HEK293 (cell line): ENCODE results near the gene TWSG1.
"Not testable (repeated sequence)": the region's sequence is repeated elsewhere in the genome, so short reads cannot be mapped to it uniquely, and the experiment has no call there.

ENCODE experiments used
- CTCF ChIA-PET: fragments of 350-600 bp; formaldehyde crosslinking; extraction: SDS; loops from one replicate; lab custom pipeline; 2021; ENCODE audit warnings: antibody characterized with exemption; lab: Yijun Ruan, JAX
- POLR2A ChIA-PET: fragments of 300-600 bp; formaldehyde crosslinking; extraction: SDS; loops from one replicate; lab custom pipeline; 2020; ENCODE audit warnings: antibody characterized with exemption, inconsistent platforms; lab: Yijun Ruan, JAX
- H3K27ac ChIP-seq: fragments of 200-500 bp; sonication (Bioruptor generic); 2 replicates; pipeline ENCODE4 v1.5.1; 2014; ENCODE audit warnings: low read depth, low read length, control low read depth, inconsistent platforms; ENCODE audit errors: extremely low read depth
- H3K36me3 ChIP-seq, 2 experiments: fragments of 200-500 bp in 1 of 2; sonication (Bioruptor generic) in 1 of 2; 1 replicate in 1 of 2; 2 replicates in 1 of 2; pipeline ENCODE4 v1.5.1; 2014 to 2017; ENCODE audit warnings: inconsistent platforms in 2 of 2, low read length in 2 of 2; ENCODE audit not compliant: control insufficient read depth in 2 of 2, insufficient read depth in 1 of 2
- H3K4me1 ChIP-seq: fragments of 200-500 bp; sonication (Bioruptor generic); 2 replicates; pipeline ENCODE4 v1.5.1; 2014; ENCODE audit warnings: mild to moderate bottlenecking, low read length, inconsistent platforms; ENCODE audit not compliant: control insufficient read depth, insufficient read depth
- H3K4me3 ChIP-seq: 2 replicates; pipeline ENCODE4 v1.5.1; 2011; ENCODE audit warnings: low read depth, mild to moderate bottlenecking, control low read depth, low read length, moderate library complexity
- H3K9me3 ChIP-seq: fragments of 200-500 bp; sonication (Bioruptor generic); 2 replicates; pipeline ENCODE4 v1.5.1; 2014; ENCODE audit warnings: low read depth, low read length, inconsistent platforms; ENCODE audit not compliant: control insufficient read depth, insufficient read depth
- KLF8 ChIP-seq: fragments of 450-650 bp; formaldehyde crosslinking; IDR thresholded peaks from 2 replicates; pipeline ENCODE4 v1.5.1; 2016; ENCODE audit warnings: missing biosample characterization, missing genetic modification characterization
- MEIS1 ChIP-seq: sonication (generic); formaldehyde crosslinking; IDR thresholded peaks from 2 replicates; pipeline ENCODE4 v1.8.1; 2022; ENCODE audit warnings: missing genetic modification reagents, mild to moderate bottlenecking, borderline replicate concordance
- REPIN1 ChIP-seq: fragments of 450-650 bp; formaldehyde crosslinking; IDR thresholded peaks from 2 replicates; pipeline ENCODE4 v1.5.1; 2017; ENCODE audit warnings: missing biosample characterization, missing genetic modification characterization, low read depth
- SCRT2 ChIP-seq: fragments of 450-650 bp; formaldehyde crosslinking; IDR thresholded peaks from 2 replicates; pipeline ENCODE4 v1.5.1; 2016; ENCODE audit warnings: missing biosample characterization, missing genetic modification characterization
- YY1 ChIP-seq: fragments of 450-650 bp; formaldehyde crosslinking; IDR thresholded peaks from 2 replicates; pipeline ENCODE4 v1.5.1; 2018; ENCODE audit warnings: missing biosample characterization, missing genetic modification characterization
- ZBTB48 ChIP-seq: fragments of 450-650 bp; formaldehyde crosslinking; IDR thresholded peaks from 2 replicates; pipeline ENCODE4 v1.5.1; 2016; ENCODE audit warnings: missing biosample characterization, missing genetic modification characterization
- ZBTB8A ChIP-seq: fragments of 450-650 bp; formaldehyde crosslinking; IDR thresholded peaks from 2 replicates; pipeline ENCODE4 v1.5.1; 2016; ENCODE audit warnings: missing biosample characterization, missing genetic modification characterization
- ZFP3 ChIP-seq: fragments of 450-650 bp; formaldehyde crosslinking; IDR thresholded peaks from 2 replicates; pipeline ENCODE4 v1.5.1; 2016; ENCODE audit warnings: low read depth, missing biosample characterization, missing genetic modification characterization
- ZNF391 ChIP-seq: fragments of 450-650 bp; formaldehyde crosslinking; IDR thresholded peaks from 2 replicates; pipeline ENCODE4 v1.5.1; 2016; ENCODE audit warnings: low read depth, missing biosample characterization, missing genetic modification characterization, borderline replicate concordance
- ZNF473 ChIP-seq: fragments of 450-650 bp; formaldehyde crosslinking; IDR thresholded peaks from 2 replicates; pipeline ENCODE4 v1.5.1; 2017; ENCODE audit warnings: missing biosample characterization, missing genetic modification characterization
- ZNF549 ChIP-seq: fragments of 450-650 bp; IDR thresholded peaks from 2 replicates; pipeline ENCODE4 v1.5.1; 2018; ENCODE audit warnings: missing biosample characterization, missing genetic modification characterization, mild to moderate bottlenecking, inconsistent platforms, moderate library complexity
- ZNF629 ChIP-seq: fragments of 450-650 bp; formaldehyde crosslinking; IDR thresholded peaks from 2 replicates; pipeline ENCODE4 v1.5.1; 2017; ENCODE audit warnings: missing biosample characterization, missing genetic modification characterization
- ZNF658 ChIP-seq: fragments of 450-650 bp; formaldehyde crosslinking; IDR thresholded peaks from 2 replicates; pipeline ENCODE4; 2016; ENCODE audit warnings: missing biosample characterization, missing genetic modification characterization
- ZNF747 ChIP-seq: fragments of 450-650 bp; formaldehyde crosslinking; IDR thresholded peaks from 2 replicates; pipeline ENCODE4 v1.5.1; 2016; ENCODE audit warnings: missing biosample characterization, missing genetic modification characterization
- ZNF830 ChIP-seq: fragments of 450-650 bp; IDR thresholded peaks from 2 replicates; pipeline ENCODE4 v1.5.0; 2018; ENCODE audit warnings: missing biosample characterization, missing genetic modification characterization, low read depth, mild to moderate bottlenecking, moderate library complexity
- ZNF837 ChIP-seq: fragments of 450-650 bp; formaldehyde crosslinking; IDR thresholded peaks from 2 replicates; pipeline ENCODE4 v1.5.1; 2016; ENCODE audit warnings: missing biosample characterization, missing genetic modification characterization
- TF ChIP-seq, protein P1 (sequence below): fragments of 450-650 bp; formaldehyde crosslinking; IDR thresholded peaks from 2 replicates; pipeline ENCODE4 v1.5.1; 2016; ENCODE audit warnings: missing biosample characterization, missing genetic modification characterization, borderline replicate concordance
- TF ChIP-seq, protein P2 (sequence below): fragments of 450-650 bp; formaldehyde crosslinking; IDR thresholded peaks from 2 replicates; pipeline ENCODE4 v1.5.1; 2016; ENCODE audit warnings: missing biosample characterization, missing genetic modification characterization
- TF ChIP-seq, protein P3 (sequence below): fragments of 450-650 bp; formaldehyde crosslinking; optimal IDR thresholded peaks from 2 replicates; pipeline ENCODE3; 2016; ENCODE audit warnings: missing biosample characterization, mild to moderate bottlenecking, missing genetic modification characterization

Gene TWSG1

DNA sequence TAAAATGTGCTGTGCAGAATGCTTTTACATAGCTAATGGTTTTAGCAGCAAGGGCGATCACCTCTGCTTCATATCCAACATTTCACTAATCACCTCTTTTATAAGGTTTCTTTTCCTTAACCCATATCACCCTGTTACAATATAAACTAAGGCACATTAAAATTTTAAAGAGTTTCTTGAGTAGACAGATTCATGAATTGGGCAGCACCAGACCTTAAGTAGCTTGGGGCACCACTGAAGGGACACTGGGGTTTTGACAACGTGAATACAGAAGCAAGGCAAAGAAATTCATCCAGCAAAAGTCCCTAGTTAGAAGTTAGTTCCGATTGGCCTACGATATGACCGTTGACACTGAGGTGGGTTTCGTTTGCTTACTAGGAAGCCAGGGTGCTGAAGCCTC, 96.7 kb downstream of the TWSG1 start:
- TF ChIP-seq ZNF549 (tag by site-specific recombination) (peak; percentile 93), ZNF837 (tag by site-specific recombination) (no peak)
- no peak overlapping the region for H3K4me3 ChIP-seq
- CTCF ChIA-PET = interaction anchor here (0.5 kb wide), 1 partner anchor 352 kb away, joined by 4 read pairs; no protein-coding TSS in a partner anchor
- no peak overlapping the region for H3K27ac ChIP-seq
- H3K4me1 ChIP-seq = no peaks in the 10 kb centered on the region
- POLR2A ChIA-PET = no interaction called here
- no peaks in the 10 kb centered on the region for H3K9me3 ChIP-seq
- H3K36me3 ChIP-seq = no peaks in the 10 kb centered on the region

DNA sequence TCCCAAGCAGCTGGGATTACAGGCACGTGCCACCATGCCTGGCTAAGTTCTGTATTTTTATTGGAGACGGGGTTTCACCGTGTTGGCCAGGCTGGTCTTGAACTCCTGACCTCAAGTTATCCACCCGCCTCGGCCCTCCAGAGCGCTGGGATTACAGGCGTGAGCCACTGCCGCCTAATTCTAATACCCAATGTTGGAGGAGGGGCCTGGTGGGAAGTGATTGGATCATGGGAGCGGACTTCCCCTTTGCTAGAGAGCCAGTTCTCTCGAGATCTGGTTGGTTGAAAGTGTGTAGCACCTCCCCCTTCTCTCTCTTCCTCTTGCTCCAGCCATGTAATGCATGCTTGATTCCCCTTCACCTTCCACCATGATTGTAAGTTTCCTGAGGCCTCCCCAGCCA, 98.5 kb downstream of the TWSG1 start:
- H3K36me3 ChIP-seq, H3K4me1 ChIP-seq, H3K4me3 ChIP-seq, H3K27ac ChIP-seq, H3K9me3 ChIP-seq: not testable (repeated sequence)
- ChIA-PET POLR2A (interaction anchor here (0.6 kb wide), 1 partner anchor 11 kb away, joined by 4 read pairs; no protein-coding TSS in a partner anchor), CTCF (interaction anchor here (0.6 kb wide), 1 partner anchor 15 kb away, joined by 3 read pairs; no protein-coding TSS in a partner anchor)

DNA sequence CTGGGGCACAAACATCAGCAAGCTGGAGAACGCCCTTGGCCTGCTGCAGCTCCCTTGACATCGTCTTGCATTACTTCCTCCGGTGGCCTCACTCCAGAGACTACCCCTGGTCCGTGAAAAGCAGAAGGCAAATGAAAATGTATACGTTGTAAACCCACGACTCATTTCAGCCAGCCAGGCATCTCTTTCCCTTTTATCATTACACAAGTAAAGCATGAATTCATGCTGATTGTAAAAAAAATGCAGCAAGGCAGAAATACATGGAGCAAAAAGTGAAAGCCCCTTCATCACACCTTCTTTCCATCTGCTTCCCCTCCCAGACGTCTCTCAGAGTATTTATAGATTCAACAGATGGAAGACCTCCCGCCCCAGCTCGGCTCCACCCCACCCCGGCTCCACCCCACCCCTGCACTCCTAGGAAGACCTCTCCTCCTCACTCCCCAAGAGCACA, 99.1 kb downstream of the TWSG1 start:
- no peaks in the 10 kb centered on the region for H3K9me3 ChIP-seq
- H3K4me3 ChIP-seq = no peak overlapping the region
- no peaks in the 10 kb centered on the region for H3K36me3 ChIP-seq
- no peak for TF ChIP-seq REPIN1 (tag by site-specific recombination)
- no peak for TF ChIP-seq ZBTB48 (tag by site-specific recombination)
- no peak for TF ChIP-seq ZNF830 (tag by site-specific recombination)
- TF ChIP-seq, protein P1, sequence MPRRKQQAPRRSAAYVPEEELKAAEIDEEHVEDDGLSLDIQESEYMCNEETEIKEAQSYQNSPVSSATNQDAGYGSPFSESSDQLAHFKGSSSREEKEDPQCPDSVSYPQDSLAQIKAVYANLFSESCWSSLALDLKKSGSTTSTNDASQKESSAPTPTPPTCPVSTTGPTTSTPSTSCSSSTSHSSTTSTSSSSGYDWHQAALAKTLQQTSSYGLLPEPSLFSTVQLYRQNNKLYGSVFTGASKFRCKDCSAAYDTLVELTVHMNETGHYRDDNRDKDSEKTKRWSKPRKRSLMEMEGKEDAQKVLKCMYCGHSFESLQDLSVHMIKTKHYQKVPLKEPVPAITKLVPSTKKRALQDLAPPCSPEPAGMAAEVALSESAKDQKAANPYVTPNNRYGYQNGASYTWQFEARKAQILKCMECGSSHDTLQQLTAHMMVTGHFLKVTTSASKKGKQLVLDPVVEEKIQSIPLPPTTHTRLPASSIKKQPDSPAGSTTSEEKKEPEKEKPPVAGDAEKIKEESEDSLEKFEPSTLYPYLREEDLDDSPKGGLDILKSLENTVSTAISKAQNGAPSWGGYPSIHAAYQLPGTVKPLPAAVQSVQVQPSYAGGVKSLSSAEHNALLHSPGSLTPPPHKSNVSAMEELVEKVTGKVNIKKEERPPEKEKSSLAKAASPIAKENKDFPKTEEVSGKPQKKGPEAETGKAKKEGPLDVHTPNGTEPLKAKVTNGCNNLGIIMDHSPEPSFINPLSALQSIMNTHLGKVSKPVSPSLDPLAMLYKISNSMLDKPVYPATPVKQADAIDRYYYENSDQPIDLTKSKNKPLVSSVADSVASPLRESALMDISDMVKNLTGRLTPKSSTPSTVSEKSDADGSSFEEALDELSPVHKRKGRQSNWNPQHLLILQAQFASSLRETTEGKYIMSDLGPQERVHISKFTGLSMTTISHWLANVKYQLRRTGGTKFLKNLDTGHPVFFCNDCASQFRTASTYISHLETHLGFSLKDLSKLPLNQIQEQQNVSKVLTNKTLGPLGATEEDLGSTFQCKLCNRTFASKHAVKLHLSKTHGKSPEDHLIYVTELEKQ (tag by site-specific recombination) = no peak
- no peak for TF ChIP-seq ZNF391
- CTCF ChIA-PET = no interaction called here
- POLR2A ChIA-PET = no interaction called here
- H3K4me1 ChIP-seq = no peaks in the 10 kb centered on the region
- H3K27ac ChIP-seq = no peak overlapping the region

DNA sequence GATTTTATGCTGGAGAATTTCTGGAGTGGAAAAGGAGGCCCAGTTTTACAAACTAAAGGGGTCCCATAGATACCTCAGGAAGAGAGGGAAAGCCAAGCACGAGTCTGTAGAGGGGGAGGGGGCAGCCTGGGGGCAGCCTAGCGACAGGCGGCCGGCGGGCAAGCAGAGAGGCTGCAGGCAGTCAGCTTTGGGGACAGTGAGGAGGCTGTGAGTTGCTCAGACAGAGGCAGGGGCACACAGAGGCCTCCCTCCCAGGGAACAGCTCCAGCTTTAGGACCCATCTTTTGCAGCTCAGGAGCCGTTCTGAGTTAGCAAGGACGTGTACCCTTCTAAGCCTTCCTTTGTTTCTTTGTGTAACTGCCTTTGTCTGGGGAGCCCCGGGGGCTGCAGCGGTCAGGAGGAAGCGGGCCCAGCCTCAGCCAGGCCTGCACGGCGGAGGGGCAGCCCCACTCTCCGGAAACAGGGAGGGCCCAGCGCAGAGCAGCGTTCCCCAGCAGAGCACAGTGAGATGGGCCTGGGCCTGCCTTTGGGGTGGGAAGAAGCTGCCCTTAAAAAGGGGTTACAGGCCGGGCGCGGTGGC, 99.6 kb downstream of the TWSG1 start:
- no peak overlapping the region for H3K4me3 ChIP-seq
- no peak overlapping the region for H3K27ac ChIP-seq
- TF ChIP-seq ZFP3 (tag by site-specific recombination) = no peak
- no peak for TF ChIP-seq ZNF473 (tag by site-specific recombination)
- TF ChIP-seq KLF8 (tag by site-specific recombination) = no peak
- no peak for TF ChIP-seq SCRT2 (tag by site-specific recombination)
- POLR2A ChIA-PET = no interaction called here
- H3K4me1 ChIP-seq = no peaks in the 10 kb centered on the region
- CTCF ChIA-PET = interaction anchor here (0.6 kb wide), 1 partner anchor 341 kb away, joined by 3 read pairs; no protein-coding TSS in a partner anchor
- no peaks in the 10 kb centered on the region for H3K9me3 ChIP-seq
- no peaks in the 10 kb centered on the region for H3K36me3 ChIP-seq

DNA sequence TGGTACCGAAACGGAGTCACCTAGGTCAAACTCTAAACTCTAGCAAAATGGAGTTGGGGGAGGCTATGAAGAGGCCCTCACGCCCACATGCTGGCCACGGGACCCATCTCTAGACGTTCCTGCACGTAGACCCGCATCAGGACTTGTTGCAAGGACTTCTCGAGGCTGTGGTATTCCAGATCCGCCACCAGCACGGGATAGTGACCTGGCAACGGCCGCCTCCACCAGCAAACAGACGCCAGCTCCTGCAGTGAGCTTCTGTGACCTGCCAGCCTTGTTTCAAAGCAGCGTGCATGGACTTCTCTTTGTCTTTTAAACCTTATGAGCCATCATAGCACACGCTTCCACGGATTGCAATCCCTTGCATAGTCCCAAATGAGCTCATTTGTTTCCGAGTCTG, 100.5 kb downstream of the TWSG1 start:
- ChIA-PET POLR2A (no interaction called here), CTCF (no interaction called here)
- Histone ChIP-seq H3K4me3 (no peak overlapping the region), H3K9me3 (no peaks in the 10 kb centered on the region), H3K4me1 (no peaks in the 10 kb centered on the region), H3K27ac (no peak overlapping the region), H3K36me3 (no peaks in the 10 kb centered on the region)
- no peak for TF ChIP-seq MEIS1 (CRISPR knock-in tag)
- no peak for TF ChIP-seq ZNF747 (tag by site-specific recombination)
- TF ChIP-seq, protein P2, sequence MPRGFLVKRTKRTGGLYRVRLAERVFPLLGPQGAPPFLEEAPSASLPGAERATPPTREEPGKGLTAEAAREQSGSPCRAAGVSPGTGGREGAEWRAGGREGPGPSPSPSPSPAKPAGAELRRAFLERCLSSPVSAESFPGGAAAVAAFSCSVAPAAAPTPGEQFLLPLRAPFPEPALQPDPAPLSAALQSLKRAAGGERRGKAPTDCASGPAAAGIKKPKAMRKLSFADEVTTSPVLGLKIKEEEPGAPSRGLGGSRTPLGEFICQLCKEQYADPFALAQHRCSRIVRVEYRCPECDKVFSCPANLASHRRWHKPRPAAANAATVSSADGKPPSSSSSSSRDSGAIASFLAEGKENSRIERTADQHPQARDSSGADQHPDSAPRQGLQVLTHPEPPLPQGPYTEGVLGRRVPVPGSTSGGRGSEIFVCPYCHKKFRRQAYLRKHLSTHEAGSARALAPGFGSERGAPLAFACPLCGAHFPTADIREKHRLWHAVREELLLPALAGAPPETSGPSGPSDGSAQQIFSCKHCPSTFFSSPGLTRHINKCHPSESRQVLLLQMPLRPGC = no peak
- TF ChIP-seq, protein P3, sequence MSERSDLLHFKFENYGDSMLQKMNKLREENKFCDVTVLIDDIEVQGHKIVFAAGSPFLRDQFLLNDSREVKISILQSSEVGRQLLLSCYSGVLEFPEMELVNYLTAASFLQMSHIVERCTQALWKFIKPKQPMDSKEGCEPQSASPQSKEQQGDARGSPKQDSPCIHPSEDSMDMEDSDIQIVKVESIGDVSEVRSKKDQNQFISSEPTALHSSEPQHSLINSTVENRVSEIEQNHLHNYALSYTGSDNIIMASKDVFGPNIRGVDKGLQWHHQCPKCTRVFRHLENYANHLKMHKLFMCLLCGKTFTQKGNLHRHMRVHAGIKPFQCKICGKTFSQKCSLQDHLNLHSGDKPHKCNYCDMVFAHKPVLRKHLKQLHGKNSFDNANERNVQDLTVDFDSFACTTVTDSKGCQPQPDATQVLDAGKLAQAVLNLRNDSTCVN (tag by site-specific recombination) = no peak
- no peak for TF ChIP-seq YY1 (tag by site-specific recombination)
- no peak for TF ChIP-seq ZNF629 (tag by site-specific recombination)
- TF ChIP-seq ZNF658 (tag by site-specific recombination) = no peak
- no peak for TF ChIP-seq ZBTB8A
